ENCODE data around the gene SLC6A20.

DNA sequence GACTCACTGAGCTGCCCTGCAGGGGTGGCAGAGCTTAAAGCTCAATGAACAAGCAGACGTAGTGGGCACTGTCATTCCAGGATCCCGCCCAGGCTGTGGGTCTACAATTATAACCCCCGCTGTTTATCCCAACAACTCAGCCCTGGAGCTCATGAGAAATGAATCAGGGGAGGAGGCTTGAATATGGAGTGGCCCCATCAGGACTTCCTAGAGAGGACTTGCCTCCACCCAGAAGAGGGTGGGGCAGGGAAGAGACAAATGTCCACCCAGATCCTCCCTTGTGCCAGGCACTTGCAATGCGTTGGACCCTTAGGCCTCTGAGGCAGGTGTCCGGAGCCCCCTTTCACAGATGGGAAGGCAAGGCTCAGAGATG lies 33.0 kb downstream of the SLC6A20 start:
- TF ChIP-seq ZNF23 (tag by site-specific recombination; IDR thresholded peaks at IDR 0.05; ENCODE audit: borderline replicate concordance) (no peak), GLIS1 (tag by site-specific recombination; IDR thresholded peaks at IDR 0.05) (no peak), ZNF24 (tag by site-specific recombination; IDR thresholded peaks at IDR 0.05) (no peak), SP2 (tag by site-specific recombination; IDR thresholded peaks at IDR 0.05) (no peak)
- TF ChIP-seq, protein P1, sequence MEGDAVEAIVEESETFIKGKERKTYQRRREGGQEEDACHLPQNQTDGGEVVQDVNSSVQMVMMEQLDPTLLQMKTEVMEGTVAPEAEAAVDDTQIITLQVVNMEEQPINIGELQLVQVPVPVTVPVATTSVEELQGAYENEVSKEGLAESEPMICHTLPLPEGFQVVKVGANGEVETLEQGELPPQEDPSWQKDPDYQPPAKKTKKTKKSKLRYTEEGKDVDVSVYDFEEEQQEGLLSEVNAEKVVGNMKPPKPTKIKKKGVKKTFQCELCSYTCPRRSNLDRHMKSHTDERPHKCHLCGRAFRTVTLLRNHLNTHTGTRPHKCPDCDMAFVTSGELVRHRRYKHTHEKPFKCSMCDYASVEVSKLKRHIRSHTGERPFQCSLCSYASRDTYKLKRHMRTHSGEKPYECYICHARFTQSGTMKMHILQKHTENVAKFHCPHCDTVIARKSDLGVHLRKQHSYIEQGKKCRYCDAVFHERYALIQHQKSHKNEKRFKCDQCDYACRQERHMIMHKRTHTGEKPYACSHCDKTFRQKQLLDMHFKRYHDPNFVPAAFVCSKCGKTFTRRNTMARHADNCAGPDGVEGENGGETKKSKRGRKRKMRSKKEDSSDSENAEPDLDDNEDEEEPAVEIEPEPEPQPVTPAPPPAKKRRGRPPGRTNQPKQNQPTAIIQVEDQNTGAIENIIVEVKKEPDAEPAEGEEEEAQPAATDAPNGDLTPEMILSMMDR (tag by site-specific recombination; IDR thresholded peaks at IDR 0.05), result no peak
- TF ChIP-seq, protein P2, sequence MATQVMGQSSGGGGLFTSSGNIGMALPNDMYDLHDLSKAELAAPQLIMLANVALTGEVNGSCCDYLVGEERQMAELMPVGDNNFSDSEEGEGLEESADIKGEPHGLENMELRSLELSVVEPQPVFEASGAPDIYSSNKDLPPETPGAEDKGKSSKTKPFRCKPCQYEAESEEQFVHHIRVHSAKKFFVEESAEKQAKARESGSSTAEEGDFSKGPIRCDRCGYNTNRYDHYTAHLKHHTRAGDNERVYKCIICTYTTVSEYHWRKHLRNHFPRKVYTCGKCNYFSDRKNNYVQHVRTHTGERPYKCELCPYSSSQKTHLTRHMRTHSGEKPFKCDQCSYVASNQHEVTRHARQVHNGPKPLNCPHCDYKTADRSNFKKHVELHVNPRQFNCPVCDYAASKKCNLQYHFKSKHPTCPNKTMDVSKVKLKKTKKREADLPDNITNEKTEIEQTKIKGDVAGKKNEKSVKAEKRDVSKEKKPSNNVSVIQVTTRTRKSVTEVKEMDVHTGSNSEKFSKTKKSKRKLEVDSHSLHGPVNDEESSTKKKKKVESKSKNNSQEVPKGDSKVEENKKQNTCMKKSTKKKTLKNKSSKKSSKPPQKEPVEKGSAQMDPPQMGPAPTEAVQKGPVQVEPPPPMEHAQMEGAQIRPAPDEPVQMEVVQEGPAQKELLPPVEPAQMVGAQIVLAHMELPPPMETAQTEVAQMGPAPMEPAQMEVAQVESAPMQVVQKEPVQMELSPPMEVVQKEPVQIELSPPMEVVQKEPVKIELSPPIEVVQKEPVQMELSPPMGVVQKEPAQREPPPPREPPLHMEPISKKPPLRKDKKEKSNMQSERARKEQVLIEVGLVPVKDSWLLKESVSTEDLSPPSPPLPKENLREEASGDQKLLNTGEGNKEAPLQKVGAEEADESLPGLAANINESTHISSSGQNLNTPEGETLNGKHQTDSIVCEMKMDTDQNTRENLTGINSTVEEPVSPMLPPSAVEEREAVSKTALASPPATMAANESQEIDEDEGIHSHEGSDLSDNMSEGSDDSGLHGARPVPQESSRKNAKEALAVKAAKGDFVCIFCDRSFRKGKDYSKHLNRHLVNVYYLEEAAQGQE (tag by site-specific recombination; IDR thresholded peaks at IDR 0.05), result no peak
- TF ChIP-seq, protein P3, sequence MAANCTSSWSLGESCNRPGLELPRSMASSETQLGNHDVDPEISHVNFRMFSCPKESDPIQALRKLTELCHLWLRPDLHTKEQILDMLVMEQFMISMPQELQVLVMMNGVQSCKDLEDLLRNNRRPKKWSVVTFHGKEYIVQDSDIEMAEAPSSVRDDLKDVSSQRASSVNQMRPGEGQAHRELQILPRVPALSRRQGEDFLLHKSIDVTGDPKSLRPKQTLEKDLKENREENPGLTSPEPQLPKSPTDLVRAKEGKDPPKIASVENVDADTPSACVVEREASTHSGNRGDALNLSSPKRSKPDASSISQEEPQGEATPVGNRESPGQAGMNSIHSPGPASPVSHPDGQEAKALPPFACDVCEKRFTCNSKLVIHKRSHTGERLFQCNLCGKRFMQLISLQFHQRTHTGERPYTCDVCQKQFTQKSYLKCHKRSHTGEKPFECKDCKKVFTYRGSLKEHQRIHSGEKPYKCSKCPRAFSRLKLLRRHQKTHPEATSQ (tag by site-specific recombination; IDR thresholded peaks at IDR 0.05), result no peak
- TF ChIP-seq, protein P4, sequence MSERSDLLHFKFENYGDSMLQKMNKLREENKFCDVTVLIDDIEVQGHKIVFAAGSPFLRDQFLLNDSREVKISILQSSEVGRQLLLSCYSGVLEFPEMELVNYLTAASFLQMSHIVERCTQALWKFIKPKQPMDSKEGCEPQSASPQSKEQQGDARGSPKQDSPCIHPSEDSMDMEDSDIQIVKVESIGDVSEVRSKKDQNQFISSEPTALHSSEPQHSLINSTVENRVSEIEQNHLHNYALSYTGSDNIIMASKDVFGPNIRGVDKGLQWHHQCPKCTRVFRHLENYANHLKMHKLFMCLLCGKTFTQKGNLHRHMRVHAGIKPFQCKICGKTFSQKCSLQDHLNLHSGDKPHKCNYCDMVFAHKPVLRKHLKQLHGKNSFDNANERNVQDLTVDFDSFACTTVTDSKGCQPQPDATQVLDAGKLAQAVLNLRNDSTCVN (tag by site-specific recombination; optimal IDR thresholded peaks at IDR 0.05), result no peak
- TF ChIP-seq, protein P5, sequence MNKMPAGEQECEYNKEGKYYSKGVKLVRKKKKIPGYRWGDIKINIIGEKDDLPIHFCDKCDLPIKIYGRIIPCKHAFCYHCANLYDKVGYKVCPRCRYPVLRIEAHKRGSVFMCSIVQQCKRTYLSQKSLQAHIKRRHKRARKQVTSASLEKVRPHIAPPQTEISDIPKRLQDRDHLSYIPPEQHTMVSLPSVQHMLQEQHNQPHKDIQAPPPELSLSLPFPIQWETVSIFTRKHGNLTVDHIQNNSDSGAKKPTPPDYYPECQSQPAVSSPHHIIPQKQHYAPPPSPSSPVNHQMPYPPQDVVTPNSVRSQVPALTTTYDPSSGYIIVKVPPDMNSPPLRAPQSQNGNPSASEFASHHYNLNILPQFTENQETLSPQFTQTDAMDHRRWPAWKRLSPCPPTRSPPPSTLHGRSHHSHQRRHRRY (tag by site-specific recombination; IDR thresholded peaks at IDR 0.05), result no peak
- TF ChIP-seq, protein P6, sequence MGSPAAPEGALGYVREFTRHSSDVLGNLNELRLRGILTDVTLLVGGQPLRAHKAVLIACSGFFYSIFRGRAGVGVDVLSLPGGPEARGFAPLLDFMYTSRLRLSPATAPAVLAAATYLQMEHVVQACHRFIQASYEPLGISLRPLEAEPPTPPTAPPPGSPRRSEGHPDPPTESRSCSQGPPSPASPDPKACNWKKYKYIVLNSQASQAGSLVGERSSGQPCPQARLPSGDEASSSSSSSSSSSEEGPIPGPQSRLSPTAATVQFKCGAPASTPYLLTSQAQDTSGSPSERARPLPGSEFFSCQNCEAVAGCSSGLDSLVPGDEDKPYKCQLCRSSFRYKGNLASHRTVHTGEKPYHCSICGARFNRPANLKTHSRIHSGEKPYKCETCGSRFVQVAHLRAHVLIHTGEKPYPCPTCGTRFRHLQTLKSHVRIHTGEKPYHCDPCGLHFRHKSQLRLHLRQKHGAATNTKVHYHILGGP (tag by site-specific recombination; IDR thresholded peaks at IDR 0.05), result no peak

Measured in HEK293 (cell line).